ENCODE results near the gene CNGA2.

The CNGA2 gene

DNA sequence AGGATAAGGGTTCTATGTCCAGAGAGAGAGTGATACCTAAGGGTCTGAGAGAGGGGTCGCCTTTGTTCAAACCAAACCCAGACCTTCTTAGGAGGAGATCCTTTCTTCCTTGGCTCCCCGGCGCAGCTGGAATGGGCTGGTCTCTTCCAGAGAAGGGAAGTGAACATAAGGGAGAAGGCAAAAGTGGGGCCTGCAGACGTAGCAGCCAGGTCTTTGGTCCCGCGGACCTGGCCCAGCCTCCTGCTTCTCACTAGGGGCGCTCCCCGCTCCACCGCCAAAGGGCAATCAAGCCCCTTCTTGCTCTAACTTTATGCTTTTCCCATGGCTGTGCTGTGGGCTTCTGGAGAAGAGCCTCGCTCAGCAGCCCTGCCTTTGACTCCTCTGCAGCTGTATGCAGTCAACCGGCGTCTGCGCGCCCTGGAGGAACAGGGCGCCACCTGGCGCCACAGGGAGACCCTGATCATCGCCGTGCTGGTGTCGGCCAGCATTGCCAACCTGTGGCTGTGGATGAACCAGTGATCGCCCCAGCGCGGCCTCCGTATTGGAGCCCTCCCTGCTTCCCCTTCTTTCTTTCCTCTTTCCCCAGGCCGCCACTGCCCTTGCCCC is 12.2 kb upstream of the CNGA2 start:
- DNase-seq: no peak
- no peak overlapping the region for H3K4me2 ChIP-seq (ENCODE audit: insufficient read depth, low read length)
- ATAC-seq (ENCODE audit: insufficient read depth, low read depth): no peak

DNA sequence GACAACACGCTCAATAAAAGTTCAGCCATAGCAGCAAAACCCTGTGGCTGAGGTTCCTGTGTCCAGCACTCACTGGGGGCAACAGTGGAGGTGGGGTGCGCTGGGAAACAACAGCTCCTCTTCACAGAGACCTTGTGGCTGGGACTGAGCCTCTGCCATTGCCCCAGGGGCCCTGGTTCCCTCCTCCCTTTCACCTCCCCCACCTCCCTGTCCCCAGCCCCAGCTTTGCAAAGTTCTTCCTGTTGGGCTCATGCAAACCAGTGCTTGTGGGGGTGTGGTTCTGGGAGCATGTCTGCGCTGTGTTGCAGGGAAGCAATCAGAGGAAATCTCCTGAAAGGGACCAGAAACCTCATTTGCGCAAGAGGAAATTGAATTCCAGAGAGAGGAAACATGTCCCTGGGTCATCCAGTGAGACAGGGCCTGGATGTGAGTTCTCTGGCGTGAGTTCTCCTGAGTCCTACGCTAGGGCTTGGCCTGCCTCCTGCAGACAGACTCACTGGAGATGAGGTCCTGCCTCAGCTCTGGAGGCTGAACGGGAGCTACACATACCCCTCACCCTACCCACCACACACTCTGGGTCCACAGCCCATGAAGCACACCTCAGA is 11.3 kb upstream of the CNGA2 start:
- Histone ChIP-seq H3K4me2 (ENCODE audit: insufficient read depth, low read length) (no peak overlapping the region), H3K36me3 (ENCODE audit: insufficient read depth, low read length) (no peaks in the 10 kb centered on the region), H3K27me3 (ENCODE audit: insufficient read depth, low read length, poor library complexity) (no peaks in the 10 kb centered on the region), H3K79me2 (ENCODE audit: insufficient read depth, low read length) (no peaks in the 10 kb centered on the region), H2AFZ (ENCODE audit: low read depth, low read length) (no peak overlapping the region), H3K4me1 (ENCODE audit: insufficient read depth, low read length) (no peaks in the 10 kb centered on the region), H3K4me3 (ENCODE audit: low read depth in 1 of 2, low read length in 2 of 2) (no peak overlapping the region), H3K9ac (ENCODE audit: low read depth, low read length) (no peak overlapping the region), H4K20me1 (ENCODE audit: insufficient read depth, low read length) (no peaks in the 10 kb centered on the region), H3K27ac (ENCODE audit: low read length) (no peak overlapping the region), H3K9me3 (ENCODE audit: insufficient read depth, low read length, severe bottlenecking) (no peaks in the 10 kb centered on the region)
- no peak for TF ChIP-seq CTCF (IDR thresholded peaks at IDR 0.05; ENCODE audit: borderline replicate concordance, extremely low read depth, low read length, poor library complexity, severe bottlenecking)
- TF ChIP-seq EZH2 (IDR thresholded peaks at IDR 0.05; ENCODE audit: borderline replicate concordance, low read depth, low read length, severe bottlenecking): no peak
- ATAC-seq (ENCODE audit: insufficient read depth, low read depth) (no peak), DNase-seq (no peak)

More for the DNA sequence above, 12.2 kb upstream of the CNGA2 start:
- no peaks in the 10 kb centered on the region for H3K36me3 ChIP-seq (ENCODE audit: insufficient read depth, low read length)
- H3K4me1 ChIP-seq (ENCODE audit: insufficient read depth, low read length): no peaks in the 10 kb centered on the region
- H3K79me2 ChIP-seq (ENCODE audit: insufficient read depth, low read length): no peaks in the 10 kb centered on the region
- no peaks in the 10 kb centered on the region for H3K27me3 ChIP-seq (ENCODE audit: insufficient read depth, low read length, poor library complexity)
- H3K9me3 ChIP-seq (ENCODE audit: insufficient read depth, low read length, severe bottlenecking): no peaks in the 10 kb centered on the region
- no peak overlapping the region for H2AFZ ChIP-seq (ENCODE audit: low read depth, low read length)
- H3K4me3 ChIP-seq (ENCODE audit: low read depth in 1 of 2, low read length in 2 of 2): no peak overlapping the region
- TF ChIP-seq CTCF (IDR thresholded peaks at IDR 0.05; ENCODE audit: borderline replicate concordance, extremely low read depth, low read length, poor library complexity, severe bottlenecking): no peak
- TF ChIP-seq EZH2 (IDR thresholded peaks at IDR 0.05; ENCODE audit: borderline replicate concordance, low read depth, low read length, severe bottlenecking): no peak
- H4K20me1 ChIP-seq (ENCODE audit: insufficient read depth, low read length): no peaks in the 10 kb centered on the region
- H3K27ac ChIP-seq (ENCODE audit: low read length): no peak overlapping the region
- no peak overlapping the region for H3K9ac ChIP-seq (ENCODE audit: low read depth, low read length)

DNA sequence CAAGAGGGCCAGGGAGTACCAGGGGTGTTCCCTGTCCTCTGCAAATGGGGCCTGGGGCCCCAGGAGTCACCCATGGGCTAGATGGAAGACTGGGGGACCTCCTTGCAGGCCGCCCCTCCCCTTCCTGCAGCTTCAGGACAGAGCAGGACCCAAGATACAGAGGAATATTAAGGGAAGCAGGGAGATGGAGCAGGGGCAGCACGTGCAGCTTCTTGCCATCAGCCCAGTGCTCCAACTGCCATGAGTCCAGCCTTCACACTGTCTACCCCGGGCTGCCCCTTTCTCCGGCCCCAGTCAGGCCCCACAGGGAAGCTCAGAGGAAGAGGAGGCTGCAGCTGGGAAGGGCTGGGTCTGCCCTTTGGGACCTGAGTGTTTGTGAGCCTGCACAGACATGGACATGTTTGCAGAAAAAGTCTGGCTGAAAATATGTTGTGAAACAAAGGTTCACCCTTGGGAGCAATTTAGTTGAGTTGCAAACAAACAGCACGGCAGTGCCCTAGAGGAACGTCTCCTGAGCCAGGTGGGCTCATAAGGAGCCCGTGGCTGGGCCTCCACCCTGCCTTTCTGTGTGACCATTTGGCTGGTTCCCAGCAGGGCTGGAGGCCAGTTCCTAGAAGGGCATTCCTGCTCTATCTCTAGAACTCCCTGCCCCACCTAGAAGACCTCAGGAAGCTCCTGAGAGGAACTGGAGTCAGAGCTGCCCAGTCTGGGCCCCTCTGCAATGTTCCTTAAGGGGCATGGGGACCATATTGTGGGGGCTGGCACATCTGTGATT is 9.8 kb upstream of the CNGA2 start:
- H3K9me3 ChIP-seq (ENCODE audit: insufficient read depth, low read length, severe bottlenecking): no peaks in the 10 kb centered on the region
- no peaks in the 10 kb centered on the region for H3K4me1 ChIP-seq (ENCODE audit: insufficient read depth, low read length)
- no peaks in the 10 kb centered on the region for H3K79me2 ChIP-seq (ENCODE audit: insufficient read depth, low read length)
- ATAC-seq (ENCODE audit: insufficient read depth, low read depth): no peak
- H3K4me3 ChIP-seq (ENCODE audit: low read depth in 1 of 2, low read length in 2 of 2): no peak overlapping the region
- H3K9ac ChIP-seq (ENCODE audit: low read depth, low read length): no peak overlapping the region
- no peaks in the 10 kb centered on the region for H3K36me3 ChIP-seq (ENCODE audit: insufficient read depth, low read length)
- no peak overlapping the region for H3K4me2 ChIP-seq (ENCODE audit: insufficient read depth, low read length)
- no peaks in the 10 kb centered on the region for H3K27me3 ChIP-seq (ENCODE audit: insufficient read depth, low read length, poor library complexity)
- H2AFZ ChIP-seq (ENCODE audit: low read depth, low read length): no peak overlapping the region
- TF ChIP-seq CTCF (IDR thresholded peaks at IDR 0.05; ENCODE audit: borderline replicate concordance, extremely low read depth, low read length, poor library complexity, severe bottlenecking) (no peak), EZH2 (IDR thresholded peaks at IDR 0.05; ENCODE audit: borderline replicate concordance, low read depth, low read length, severe bottlenecking) (no peak)
- no peak for DNase-seq
- no peaks in the 10 kb centered on the region for H4K20me1 ChIP-seq (ENCODE audit: insufficient read depth, low read length)
- no peak overlapping the region for H3K27ac ChIP-seq (ENCODE audit: low read length)
